Effector memory CD4-positive, alpha-beta T cell (primary cell): ENCODE results near the gene NT5C1A.

Experiments used
- DNase-seq, 3 donors: peaks; one replicate each; pipeline ENCODE4 v3.0.0-alpha.2; 2020
- H3K27ac ChIP-seq: 2 replicates; pipeline ENCODE4 v1.7.0; 2013; ENCODE audit warnings: mild to moderate bottlenecking, low read length, moderate library complexity; ENCODE audit not compliant: insufficient read depth, poor library complexity, severe bottlenecking
- H3K27me3 ChIP-seq: replicated peaks from 2 replicates; pipeline ENCODE4 v1.7.0; 2013; ENCODE audit warnings: mild to moderate bottlenecking, low read length; ENCODE audit not compliant: insufficient read depth, control insufficient read depth, poor library complexity, severe bottlenecking
- H3K36me3 ChIP-seq: 2 replicates; pipeline ENCODE4 v1.7.0; 2013; ENCODE audit warnings: mild to moderate bottlenecking, low read length, moderate library complexity; ENCODE audit not compliant: control insufficient read depth, insufficient read depth
- H3K4me1 ChIP-seq: 2 replicates; pipeline ENCODE4 v1.7.0; 2013; ENCODE audit warnings: low read length, mild to moderate bottlenecking; ENCODE audit not compliant: control insufficient read depth, insufficient read depth, poor library complexity, severe bottlenecking
- H3K4me3 ChIP-seq: 2 replicates; pipeline ENCODE4 v1.7.0; 2013; ENCODE audit warnings: low read length, low read depth, mild to moderate bottlenecking; ENCODE audit not compliant: insufficient read depth, poor library complexity, severe bottlenecking
- H3K9me3 ChIP-seq: 2 replicates; pipeline ENCODE4 v1.7.0; 2013; ENCODE audit warnings: mild to moderate bottlenecking, low read length, moderate library complexity; ENCODE audit not compliant: control insufficient read depth

NT5C1A gene

DNA sequence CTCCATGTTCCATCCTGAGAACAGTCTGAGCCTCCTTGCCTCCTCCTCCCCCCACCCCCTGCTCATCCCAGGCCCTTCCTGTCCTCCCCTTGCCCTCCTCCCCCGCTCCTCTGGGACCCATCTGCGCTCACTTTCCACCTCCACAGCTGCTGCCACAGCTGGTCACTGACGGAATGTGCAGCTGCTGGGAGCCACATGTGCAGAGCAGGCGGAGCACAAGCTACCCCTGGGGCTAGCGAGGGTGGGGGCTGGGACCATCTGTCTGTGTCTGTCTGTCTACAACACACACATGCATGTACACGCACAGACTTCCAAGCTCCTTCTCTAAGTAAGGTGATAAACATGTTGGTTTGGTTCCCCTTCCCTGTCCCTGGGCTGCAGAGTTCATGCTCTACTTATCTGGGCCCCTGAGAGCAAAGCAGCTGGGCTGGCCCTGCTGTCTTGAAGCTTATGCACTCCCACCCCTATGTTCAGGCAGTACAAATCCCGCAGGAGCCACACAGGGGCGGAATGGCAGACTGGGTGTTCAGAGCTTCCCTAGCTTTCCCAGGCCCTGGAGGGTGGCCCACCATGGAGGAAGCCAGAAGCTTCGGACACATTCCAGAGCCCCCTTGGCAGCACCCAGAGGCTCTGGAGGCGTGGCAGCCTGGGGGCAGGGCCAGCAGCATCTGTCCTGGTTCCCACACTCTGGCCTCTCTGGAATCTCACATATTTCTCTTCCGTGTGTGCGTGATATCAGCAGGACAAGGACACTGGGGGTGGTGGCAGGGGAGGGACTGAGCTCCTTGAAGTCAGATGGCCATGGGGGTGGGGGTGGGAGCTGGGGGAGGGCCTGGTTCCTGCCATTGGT lies 25.4 kb downstream of the NT5C1A start:
- DNase-seq = no peak

DNA sequence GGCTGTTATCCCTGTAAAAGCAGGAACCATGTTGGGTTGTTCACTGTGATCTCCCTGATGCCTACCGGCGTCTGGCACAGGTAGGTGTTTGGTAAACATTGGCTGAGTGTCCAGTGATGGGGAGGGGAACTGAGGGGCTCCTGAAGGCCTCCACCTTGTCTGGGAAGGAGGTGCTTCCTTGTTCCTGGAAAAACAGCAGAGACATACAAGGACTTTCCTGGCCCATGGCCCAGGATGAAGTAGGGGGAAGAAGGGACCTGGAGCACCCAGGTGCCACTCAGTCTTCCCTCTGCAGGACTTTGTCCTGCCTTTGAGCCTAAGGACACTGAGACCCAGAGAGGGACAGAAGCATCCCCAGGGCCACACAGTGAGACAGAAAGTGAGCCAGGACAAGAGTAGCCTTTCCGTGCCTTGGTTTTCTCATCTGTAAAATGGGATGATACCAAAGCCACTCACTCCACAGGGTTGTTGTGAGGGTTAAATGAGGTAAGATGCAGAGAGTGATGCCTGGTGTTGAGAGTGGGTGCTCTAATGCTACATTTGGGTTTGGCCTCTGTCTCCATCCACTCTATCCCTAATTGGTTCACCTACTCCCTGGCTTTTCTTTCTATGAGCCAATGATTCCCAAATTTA lies 26.4 kb downstream of the NT5C1A start:
- Histone ChIP-seq H3K4me1 (no peaks in the 10 kb centered on the region), H3K9me3 (no peaks in the 10 kb centered on the region), H3K4me3 (no peak overlapping the region), H3K27me3 (no peaks in the 10 kb centered on the region), H3K36me3 (no peaks in the 10 kb centered on the region), H3K27ac (no peak overlapping the region)
- no peak for DNase-seq

More for the DNA sequence above, 25.4 kb downstream of the NT5C1A start:
- Histone ChIP-seq H3K9me3 (no peaks in the 10 kb centered on the region), H3K27me3 (no peaks in the 10 kb centered on the region), H3K27ac (no peak overlapping the region), H3K4me1 (no peaks in the 10 kb centered on the region), H3K36me3 (no peaks in the 10 kb centered on the region), H3K4me3 (no peak overlapping the region)

DNA sequence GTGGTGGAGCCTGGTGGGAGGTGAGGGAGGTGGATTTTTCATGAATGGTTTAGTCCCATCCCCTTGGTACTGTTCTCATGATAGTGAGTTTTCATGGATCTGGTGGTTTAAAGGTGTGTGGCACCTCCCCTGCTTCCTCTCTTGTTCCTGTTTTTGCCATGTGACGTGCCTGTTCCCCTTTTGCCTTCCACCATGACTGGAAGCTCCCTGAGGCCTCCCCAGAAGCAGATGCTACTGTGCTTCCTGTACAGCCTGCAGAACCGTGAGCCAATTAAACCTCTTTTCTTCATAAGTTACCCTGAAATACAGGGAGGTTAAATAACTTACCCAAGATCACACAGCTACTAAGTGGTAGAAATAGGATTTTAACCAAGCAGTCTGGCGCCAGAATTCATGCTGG lies 28.2 kb downstream of the NT5C1A start:
- no peak for DNase-seq
- Histone ChIP-seq H3K4me3 (no peak overlapping the region), H3K4me1 (peaks cover 5% of the 10 kb centered on the region), H3K27me3 (no peaks in the 10 kb centered on the region), H3K9me3 (no peaks in the 10 kb centered on the region), H3K36me3 (no peaks in the 10 kb centered on the region), H3K27ac (no peak overlapping the region)

DNA sequence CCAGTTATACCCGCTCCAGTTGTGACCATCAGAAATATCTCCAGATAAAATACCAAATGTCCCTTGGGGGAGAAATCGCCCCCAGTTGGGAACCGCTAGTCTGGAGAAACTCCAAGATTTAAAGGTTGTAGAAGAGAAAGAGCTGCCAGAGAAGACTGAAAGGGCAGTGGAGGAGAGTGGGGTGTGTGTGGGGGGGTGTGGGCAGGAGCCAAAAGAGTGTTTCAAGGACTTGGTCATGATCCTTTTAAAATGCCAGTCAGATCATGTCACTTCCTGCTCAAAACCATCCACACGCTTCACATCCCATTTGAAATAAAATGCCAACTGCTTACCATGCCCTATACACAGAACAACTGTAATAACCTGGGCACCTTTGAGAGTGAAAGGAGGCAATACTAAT lies 29.1 kb downstream of the NT5C1A start:
- Histone ChIP-seq H3K36me3 (no peaks in the 10 kb centered on the region), H3K4me3 (no peak overlapping the region), H3K27ac (no peak overlapping the region), H3K9me3 (no peaks in the 10 kb centered on the region), H3K4me1 (peaks cover 5% of the 10 kb centered on the region), H3K27me3 (no peaks in the 10 kb centered on the region)
- DNase-seq = no peak

DNA sequence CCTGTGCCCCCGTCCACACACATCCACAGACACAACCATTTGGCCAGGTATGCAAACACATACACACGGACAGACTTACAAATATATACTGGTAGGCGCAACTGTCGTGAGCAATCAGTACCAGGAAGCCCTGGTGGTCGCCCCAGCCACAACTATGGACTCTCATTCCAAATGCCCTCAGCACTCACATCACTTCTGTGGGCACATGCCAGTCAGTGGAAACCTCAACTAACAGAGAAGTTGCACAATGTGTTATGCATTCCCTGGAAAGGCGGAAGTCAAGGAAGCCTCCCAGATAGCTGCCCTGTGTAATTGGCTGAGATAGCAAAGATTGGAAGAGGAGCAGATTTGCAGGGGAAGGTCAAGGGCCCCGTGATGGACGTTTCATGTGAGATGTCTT lies 31.0 kb downstream of the NT5C1A start:
- DNase-seq = no peak
- Histone ChIP-seq H3K9me3 (no peaks in the 10 kb centered on the region), H3K27ac (no peak overlapping the region), H3K4me3 (no peak overlapping the region), H3K36me3 (no peaks in the 10 kb centered on the region), H3K27me3 (no peaks in the 10 kb centered on the region), H3K4me1 (peaks cover 5% of the 10 kb centered on the region)

DNA sequence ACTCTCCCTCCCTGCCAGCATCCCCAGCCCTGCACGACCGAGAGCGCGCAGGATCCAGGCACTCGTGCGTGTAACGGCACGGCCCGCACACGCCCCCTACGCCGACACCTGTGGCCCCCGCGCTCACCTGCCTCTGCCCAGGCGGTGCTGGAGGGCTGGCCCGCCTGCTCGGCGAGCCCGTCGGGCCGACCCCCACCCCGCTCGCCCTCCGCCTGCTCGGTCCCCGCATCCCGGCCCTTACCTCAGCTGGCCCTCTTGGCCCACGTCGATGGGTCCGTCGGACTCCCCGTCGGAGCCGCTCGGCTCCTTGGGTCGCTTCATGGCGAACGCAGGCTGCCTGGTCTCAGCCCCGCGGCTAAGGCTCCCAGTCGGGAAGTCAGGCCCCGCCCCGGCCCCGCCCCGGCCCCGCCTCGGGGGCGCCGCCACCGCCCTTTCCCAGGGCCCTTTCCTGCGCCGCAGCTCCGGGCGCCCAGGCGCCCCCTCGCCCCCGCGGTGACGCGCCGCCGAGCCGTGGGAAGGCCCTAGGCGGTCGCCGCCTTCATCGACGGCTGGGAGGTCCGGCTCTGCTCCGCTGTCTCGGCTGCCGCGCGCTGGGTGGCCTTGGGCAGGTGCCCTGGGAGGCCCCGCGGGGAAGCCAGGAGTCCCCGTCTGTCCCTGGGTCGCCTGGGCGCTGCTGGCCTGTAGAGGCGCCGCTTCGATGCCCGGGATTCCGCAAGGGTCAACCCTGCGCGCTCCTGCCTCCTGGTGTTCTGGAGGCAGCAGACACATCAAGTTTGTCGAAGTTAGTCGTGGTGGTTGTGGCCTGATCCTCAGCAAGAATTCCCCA lies 32.4 kb downstream of the NT5C1A start, which contains the start of gene HEYL:
HEYL (minus strand) TSS at position 339 of the 826 bp plus-strand sequence; CDS start at position 321, 18 bp downstream.
- no peaks in the 10 kb centered on the region for H3K9me3 ChIP-seq
- H3K4me1 ChIP-seq = peaks cover 5% of the 10 kb centered on the region
- H3K36me3 ChIP-seq = no peaks in the 10 kb centered on the region
- no peak within 1 kb of the TSS for H3K27ac ChIP-seq
- H3K27me3 ChIP-seq = no peaks in the 10 kb centered on the region
- H3K4me3 ChIP-seq = peak within 1 kb of the TSS; percentile 57
- peak; percentile 28 to 47 (median 35) for DNase-seq

DNA sequence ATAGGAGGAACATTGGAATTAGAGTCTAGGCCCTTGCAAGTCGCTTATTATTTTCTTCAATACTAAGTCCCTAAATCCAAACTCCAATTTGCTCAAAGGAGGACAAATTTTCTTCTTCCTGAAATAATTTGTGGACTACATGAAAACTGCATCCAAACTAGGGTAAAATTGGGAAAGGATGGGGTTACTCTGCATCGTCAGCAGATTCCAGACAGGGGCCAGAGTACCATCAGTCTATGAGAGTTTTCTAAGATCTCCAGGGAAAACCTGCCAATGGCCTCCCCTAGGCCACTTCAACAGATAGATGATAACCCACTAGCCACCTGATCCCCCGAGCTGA lies 33.0 kb downstream of the NT5C1A start:
- H3K27me3 ChIP-seq = no peaks in the 10 kb centered on the region
- peak overlapping the region; percentile 57 for H3K4me3 ChIP-seq
- no peak overlapping the region for H3K27ac ChIP-seq
- DNase-seq = no peak
- H3K4me1 ChIP-seq = peaks cover 5% of the 10 kb centered on the region
- no peaks in the 10 kb centered on the region for H3K9me3 ChIP-seq
- H3K36me3 ChIP-seq = no peaks in the 10 kb centered on the region

DNA sequence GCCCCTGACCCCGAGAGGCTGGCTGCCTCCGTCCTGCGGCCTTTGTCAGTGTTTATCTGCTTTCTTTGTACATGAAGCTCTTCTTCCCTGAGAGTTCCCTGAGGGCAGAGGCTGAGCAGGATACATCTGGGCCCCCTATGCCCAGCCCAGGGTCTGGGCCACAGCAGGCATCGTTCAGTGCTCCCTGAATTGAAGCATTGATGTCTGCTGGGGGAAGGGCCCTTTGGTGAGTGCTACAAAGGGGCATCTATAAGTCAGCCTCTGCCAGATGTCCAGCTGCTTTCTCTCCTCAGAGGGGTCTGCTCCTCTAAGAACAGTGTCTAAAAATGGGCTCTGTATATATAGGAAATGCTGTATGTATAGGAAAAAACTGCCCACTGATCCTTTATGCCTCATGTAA lies 34.5 kb downstream of the NT5C1A start:
- Histone ChIP-seq H3K27me3 (no peaks in the 10 kb centered on the region), H3K27ac (no peak overlapping the region), H3K4me1 (peaks cover 5% of the 10 kb centered on the region), H3K4me3 (no peak overlapping the region), H3K36me3 (no peaks in the 10 kb centered on the region), H3K9me3 (no peaks in the 10 kb centered on the region)
- no peak for DNase-seq

DNA sequence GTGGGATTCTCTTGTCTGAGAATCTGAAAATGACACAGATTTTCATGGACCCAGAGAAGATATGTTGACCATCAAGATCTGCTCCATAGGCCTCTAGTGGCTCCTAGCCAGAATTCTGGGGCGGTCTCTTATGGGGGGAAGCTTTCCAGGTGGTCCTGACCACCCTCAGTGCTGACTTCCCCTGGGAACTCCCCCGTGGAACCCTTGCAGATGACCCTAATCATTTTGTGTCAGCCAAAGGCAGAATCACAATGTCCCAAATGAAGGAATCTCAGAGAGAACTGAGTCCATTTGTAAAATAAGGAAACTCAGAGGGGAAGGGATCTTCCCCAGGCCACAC lies 36.1 kb downstream of the NT5C1A start:
- Histone ChIP-seq H3K27ac (no peak overlapping the region), H3K9me3 (no peaks in the 10 kb centered on the region), H3K4me1 (peaks cover 5% of the 10 kb centered on the region), H3K36me3 (no peaks in the 10 kb centered on the region), H3K4me3 (no peak overlapping the region), H3K27me3 (no peaks in the 10 kb centered on the region)
- DNase-seq = no peak
